Measurements from ENCODE around the gene GNAQ.

The GNAQ gene

DNA sequence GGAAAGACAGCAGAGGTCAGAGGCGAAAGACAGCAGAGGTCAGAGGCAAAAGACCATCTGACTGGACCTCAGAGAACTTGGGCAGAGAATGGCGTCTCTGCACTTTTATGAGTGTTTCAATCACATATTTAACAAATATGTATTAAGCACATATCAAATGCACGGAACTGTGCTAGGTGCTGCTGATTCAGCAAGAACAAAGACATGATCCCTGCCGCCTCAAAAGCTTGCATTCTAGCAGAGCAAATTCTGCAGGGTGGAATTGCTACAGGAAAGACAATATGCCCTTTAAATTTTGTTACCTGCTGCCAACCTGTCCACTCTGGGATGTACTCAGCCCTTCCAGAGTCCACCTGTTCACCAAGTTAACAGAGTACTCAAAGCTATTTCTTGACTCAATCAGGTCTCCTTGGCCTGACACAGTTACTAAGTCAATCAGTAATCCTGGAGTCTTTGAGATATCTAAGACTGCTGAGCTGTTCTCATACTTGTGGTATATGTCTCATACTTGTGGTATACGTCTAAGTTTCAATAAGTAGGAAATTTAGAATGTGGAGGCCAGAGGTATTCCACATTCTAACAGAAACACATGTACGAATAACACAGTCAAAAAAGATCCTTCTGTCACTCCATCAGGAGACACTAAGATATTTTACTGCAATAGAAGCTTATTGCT, 131.8 kb downstream of the GNAQ start:
- TF ChIP-seq TAF1 (IDR thresholded peaks at IDR 0.05; ENCODE audit: low read depth) (no peak), TEAD4 (IDR thresholded peaks at IDR 0.05) (no peak), FOXM1 (IDR thresholded peaks at IDR 0.05; ENCODE audit: borderline replicate concordance, low read depth) (no peak)
- TF ChIP-seq, protein P1, sequence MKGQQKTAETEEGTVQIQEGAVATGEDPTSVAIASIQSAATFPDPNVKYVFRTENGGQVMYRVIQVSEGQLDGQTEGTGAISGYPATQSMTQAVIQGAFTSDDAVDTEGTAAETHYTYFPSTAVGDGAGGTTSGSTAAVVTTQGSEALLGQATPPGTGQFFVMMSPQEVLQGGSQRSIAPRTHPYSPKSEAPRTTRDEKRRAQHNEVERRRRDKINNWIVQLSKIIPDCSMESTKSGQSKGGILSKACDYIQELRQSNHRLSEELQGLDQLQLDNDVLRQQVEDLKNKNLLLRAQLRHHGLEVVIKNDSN (IDR thresholded peaks at IDR 0.05): no peak

DNA sequence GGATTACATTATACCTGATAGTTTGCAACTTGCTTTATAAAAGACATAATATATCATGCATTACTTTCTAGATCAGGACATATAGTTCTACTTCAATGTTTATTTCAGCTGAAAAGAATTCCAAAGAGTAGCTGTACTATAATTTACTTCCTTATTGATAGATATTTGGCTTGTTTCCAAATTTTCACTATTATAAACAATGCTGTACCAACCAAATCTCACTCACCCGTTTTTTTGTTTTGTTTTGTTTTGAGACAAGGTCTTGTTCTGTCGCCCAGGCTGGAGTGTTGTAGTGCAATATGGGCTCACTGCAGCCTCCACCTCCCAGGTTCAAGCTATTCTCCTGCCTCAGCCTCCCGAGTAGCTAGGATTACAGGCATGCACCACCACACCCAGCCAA, 132.7 kb downstream of the GNAQ start:
- TF ChIP-seq NFIC (IDR thresholded peaks at IDR 0.05): peak; percentile 23; the same call in 1 of the 2 replicates
- TF ChIP-seq, protein P1 (IDR thresholded peaks at IDR 0.05): no peak

DNA sequence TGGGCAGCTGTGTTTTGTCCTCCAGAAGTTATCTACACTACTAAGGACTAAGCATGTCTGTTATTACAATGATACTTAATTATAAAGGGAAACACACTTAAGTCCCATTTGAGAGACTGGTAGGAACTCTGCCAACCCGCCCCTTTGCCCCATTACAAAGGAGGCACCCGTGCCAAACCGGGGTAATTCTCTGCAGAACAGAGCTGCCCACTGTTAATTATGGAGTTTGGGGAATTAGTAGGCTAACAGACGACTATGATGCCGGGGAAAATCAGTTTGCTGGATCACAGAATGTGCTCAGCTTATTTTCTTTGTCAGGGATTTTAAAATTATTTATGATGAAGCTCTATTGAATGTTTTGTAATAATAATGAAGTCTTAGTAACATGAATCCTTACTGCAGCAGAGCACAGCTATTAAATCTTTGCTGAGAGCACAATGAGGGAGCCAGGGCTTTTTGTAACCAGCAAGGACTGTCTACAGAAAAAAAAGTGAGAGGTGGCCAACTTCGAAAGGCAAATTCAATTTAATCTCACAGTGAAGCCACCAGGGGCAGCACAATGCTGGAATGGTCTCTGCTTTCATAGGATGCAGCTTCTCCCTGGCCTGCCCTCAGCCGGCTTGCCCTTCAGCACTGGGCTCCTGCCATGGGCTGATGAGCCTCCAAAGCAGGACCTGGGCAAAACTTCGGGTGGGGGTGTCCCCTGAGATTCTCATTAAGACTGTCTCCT, 134.5 kb downstream of the GNAQ start:
- TF ChIP-seq CEBPB (IDR thresholded peaks at IDR 0.05) (no peak), TEAD4 (IDR thresholded peaks at IDR 0.05) (no peak), TCF12 (IDR thresholded peaks at IDR 0.05; ENCODE audit: low read depth) (no peak), YY1 (IDR thresholded peaks at IDR 0.05; ENCODE audit: low read depth) (no peak), NFIC (IDR thresholded peaks at IDR 0.05) (no peak), EP300 (IDR thresholded peaks at IDR 0.05; ENCODE audit: borderline replicate concordance) (no peak)
- TF ChIP-seq, protein P2, sequence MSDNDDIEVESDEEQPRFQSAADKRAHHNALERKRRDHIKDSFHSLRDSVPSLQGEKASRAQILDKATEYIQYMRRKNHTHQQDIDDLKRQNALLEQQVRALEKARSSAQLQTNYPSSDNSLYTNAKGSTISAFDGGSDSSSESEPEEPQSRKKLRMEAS (IDR thresholded peaks at IDR 0.05): no peak
- TF ChIP-seq, protein P3, sequence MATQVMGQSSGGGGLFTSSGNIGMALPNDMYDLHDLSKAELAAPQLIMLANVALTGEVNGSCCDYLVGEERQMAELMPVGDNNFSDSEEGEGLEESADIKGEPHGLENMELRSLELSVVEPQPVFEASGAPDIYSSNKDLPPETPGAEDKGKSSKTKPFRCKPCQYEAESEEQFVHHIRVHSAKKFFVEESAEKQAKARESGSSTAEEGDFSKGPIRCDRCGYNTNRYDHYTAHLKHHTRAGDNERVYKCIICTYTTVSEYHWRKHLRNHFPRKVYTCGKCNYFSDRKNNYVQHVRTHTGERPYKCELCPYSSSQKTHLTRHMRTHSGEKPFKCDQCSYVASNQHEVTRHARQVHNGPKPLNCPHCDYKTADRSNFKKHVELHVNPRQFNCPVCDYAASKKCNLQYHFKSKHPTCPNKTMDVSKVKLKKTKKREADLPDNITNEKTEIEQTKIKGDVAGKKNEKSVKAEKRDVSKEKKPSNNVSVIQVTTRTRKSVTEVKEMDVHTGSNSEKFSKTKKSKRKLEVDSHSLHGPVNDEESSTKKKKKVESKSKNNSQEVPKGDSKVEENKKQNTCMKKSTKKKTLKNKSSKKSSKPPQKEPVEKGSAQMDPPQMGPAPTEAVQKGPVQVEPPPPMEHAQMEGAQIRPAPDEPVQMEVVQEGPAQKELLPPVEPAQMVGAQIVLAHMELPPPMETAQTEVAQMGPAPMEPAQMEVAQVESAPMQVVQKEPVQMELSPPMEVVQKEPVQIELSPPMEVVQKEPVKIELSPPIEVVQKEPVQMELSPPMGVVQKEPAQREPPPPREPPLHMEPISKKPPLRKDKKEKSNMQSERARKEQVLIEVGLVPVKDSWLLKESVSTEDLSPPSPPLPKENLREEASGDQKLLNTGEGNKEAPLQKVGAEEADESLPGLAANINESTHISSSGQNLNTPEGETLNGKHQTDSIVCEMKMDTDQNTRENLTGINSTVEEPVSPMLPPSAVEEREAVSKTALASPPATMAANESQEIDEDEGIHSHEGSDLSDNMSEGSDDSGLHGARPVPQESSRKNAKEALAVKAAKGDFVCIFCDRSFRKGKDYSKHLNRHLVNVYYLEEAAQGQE (IDR thresholded peaks at IDR 0.05; ENCODE audit: low read depth): no peak

DNA sequence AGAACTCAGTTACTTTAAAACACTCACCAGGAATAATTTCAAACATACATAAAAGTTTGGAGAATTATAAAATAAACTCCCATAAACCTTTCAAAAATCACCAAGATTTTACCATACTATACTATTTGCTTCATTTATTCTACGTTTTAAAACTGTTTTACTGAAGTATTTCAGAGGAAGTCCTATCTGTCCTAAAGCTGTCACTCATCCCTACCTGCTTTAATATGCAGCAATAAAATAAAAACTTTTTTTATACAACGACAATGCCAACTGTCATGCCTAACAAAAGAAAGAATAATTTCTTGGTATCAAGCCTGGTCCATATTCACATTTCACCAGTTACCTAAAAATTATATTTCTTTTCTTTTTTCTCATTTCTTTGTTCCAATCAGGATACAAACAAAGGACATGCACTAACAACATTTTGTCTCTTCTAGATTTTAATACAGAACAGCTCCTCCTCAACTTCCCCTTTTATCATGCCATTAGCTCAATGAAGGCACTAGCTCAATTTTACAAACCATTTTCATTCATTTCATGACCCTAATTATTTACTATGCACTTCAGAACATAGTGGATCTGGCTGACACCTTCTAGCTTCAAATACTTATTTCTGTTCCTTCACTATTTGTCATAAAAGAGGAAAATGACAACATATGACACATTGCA, 135.2 kb downstream of the GNAQ start:
- TF ChIP-seq EP300 (IDR thresholded peaks at IDR 0.05; ENCODE audit: borderline replicate concordance) (no peak), CEBPB (IDR thresholded peaks at IDR 0.05) (no peak), RAD21 (IDR thresholded peaks at IDR 0.05; ENCODE audit: low read depth) (no peak), TEAD4 (IDR thresholded peaks at IDR 0.05) (no peak), EGR1 (IDR thresholded peaks at IDR 0.05) (no peak), YY1 (IDR thresholded peaks at IDR 0.05; ENCODE audit: low read depth) (no peak), ZBTB7A (IDR thresholded peaks at IDR 0.05; ENCODE audit: low read depth) (no peak)
- TF ChIP-seq, protein P2 (IDR thresholded peaks at IDR 0.05): no peak
- TF ChIP-seq, protein P3 (IDR thresholded peaks at IDR 0.05; ENCODE audit: low read depth): no peak
- TF ChIP-seq, protein P1 (IDR thresholded peaks at IDR 0.05): no peak

DNA sequence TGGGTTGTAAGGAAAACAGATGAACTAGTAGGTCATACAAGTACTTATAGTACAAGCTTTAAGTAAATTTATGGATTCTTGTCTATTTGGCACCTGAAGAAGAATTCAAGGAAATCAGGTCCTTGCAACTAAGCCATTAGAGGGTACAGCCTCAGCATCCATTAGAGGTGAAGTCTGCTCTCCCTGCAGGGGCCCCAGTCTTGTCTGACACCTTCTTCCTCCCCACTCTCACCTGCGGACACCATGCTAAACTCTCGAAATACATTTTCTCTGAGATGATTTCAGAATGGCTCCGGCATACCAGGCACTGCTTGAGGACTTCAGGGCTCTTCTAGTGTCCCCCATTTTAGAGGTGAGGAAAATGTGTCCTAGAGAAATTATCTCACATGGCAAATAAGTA, 137.9 kb downstream of the GNAQ start:
- TF ChIP-seq, protein P2 (IDR thresholded peaks at IDR 0.05): no peak
- TF ChIP-seq ZBTB7A (IDR thresholded peaks at IDR 0.05; ENCODE audit: low read depth): no peak
- no peak for TF ChIP-seq EGR1 (IDR thresholded peaks at IDR 0.05)
- no peak for TF ChIP-seq YY1 (IDR thresholded peaks at IDR 0.05; ENCODE audit: low read depth)
- TF ChIP-seq TAF1 (IDR thresholded peaks at IDR 0.05; ENCODE audit: low read depth): no peak
- TF ChIP-seq, protein P3 (IDR thresholded peaks at IDR 0.05; ENCODE audit: low read depth): no peak
- TF ChIP-seq NFIC (IDR thresholded peaks at IDR 0.05): no peak
- no peak for TF ChIP-seq EP300 (IDR thresholded peaks at IDR 0.05; ENCODE audit: borderline replicate concordance)
- no peak for TF ChIP-seq RAD21 (IDR thresholded peaks at IDR 0.05; ENCODE audit: low read depth)
- no peak for TF ChIP-seq FOXM1 (IDR thresholded peaks at IDR 0.05; ENCODE audit: borderline replicate concordance, low read depth)
- TF ChIP-seq CREB1 (IDR thresholded peaks at IDR 0.05; ENCODE audit: low read depth): no peak
- no peak for TF ChIP-seq TCF12 (IDR thresholded peaks at IDR 0.05; ENCODE audit: low read depth)
- TF ChIP-seq CEBPB (IDR thresholded peaks at IDR 0.05): no peak
- TF ChIP-seq TEAD4 (IDR thresholded peaks at IDR 0.05): no peak

Data from Ishikawa (cell line).